ENCODE results near the gene ATP10A.

ATP10A gene

GRCh38 chr15:25847051-25847450, 16.1 kb downstream of the ATP10A start:
- no peak overlapping the region for H3K4me3 ChIP-seq (ENCODE audit: low read depth, low read length)
- TF ChIP-seq CTCF (IDR thresholded peaks at IDR 0.05; ENCODE audit: low read depth, low read length), result no peak

DNA sequence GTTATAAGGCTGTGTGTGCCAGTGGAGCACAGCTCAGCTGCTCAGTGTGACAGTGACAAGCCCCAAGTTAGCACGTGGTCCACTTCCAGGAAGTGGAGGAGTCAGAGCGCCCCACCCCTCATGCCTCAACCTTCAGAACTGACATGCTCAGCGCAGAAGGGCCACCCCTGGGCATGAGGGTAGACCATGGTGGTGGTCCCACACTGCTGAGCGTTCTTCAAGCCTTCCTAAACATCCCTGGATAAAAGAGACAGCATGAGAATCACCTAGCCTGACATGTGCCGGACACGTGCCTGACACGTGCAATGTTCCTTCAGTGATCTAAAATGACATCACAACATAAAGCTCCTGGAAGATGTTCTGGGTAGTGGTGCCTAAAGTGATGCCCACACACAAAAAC, 16.8 kb downstream of the ATP10A start:
- H3K4me3 ChIP-seq (ENCODE audit: low read depth, low read length), result no peak overlapping the region
- no peak for TF ChIP-seq CTCF (IDR thresholded peaks at IDR 0.05; ENCODE audit: low read depth, low read length)

DNA sequence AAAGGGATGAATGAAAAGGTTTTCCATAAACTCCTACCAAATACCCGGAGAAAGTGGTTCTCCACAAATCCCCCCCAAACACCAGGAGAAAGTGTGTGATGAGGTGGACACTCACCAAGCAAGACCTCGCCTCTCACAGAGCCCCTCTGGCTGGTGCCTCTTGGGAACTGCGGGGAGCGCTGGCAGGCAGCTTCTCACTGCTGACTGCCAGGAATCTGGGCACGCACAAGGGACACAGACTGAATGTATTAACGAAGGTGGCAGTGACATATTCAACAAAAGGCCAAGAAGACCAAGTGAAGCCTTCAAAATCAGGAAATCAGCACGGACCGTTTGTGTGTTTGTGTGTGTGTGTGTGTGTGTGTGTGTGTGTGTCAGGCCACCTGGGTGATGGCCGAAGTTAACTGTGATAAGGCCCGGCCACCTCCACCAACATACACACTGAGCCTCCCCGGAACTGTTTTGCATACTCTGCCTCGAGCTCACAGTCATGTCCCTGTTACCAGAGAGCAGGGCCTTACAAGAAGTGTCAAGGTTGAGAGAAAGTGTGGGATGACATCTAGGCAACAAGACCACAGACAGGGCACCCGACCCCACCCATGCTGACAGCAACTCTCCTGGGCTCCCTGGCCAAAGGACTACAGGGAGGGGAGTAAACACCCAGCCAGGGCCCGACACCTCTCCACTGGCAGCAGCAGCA, 18.0 kb downstream of the ATP10A start:
- TF ChIP-seq CTCF (IDR thresholded peaks at IDR 0.05; ENCODE audit: low read depth, low read length), result no peak

DNA sequence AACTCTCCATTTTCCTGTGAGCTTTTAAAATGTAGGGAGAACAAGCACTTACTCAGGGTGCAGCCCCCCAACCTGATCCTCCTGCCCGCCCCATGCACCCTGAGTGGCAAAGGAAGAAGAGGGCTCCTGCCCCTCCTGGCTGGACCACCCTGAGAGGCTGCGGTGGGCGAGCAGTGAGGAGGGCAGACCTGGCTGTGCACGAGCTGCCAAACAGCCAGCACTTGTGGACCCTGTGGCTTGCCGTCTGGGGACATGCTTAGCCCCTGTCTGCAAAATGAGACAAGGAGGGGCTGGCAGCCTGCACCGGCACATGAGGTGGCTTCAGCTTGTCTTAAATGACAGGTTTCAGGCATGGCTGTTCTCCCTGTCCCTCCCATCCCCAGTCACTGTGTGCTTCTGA, 18.6 kb downstream of the ATP10A start:
- no peak overlapping the region for H3K4me3 ChIP-seq (ENCODE audit: low read depth, low read length)
- no peak for TF ChIP-seq CTCF (IDR thresholded peaks at IDR 0.05; ENCODE audit: low read depth, low read length)

More for the DNA sequence above, 18.0 kb downstream of the ATP10A start:
- H3K4me3 ChIP-seq (ENCODE audit: low read depth, low read length), result no peak overlapping the region

GRCh38 chr15:25844076-25844475, 19.1 kb downstream of the ATP10A start:
- no peak overlapping the region for H3K4me3 ChIP-seq (ENCODE audit: low read depth, low read length)
- no peak for TF ChIP-seq CTCF (IDR thresholded peaks at IDR 0.05; ENCODE audit: low read depth, low read length)

DNA sequence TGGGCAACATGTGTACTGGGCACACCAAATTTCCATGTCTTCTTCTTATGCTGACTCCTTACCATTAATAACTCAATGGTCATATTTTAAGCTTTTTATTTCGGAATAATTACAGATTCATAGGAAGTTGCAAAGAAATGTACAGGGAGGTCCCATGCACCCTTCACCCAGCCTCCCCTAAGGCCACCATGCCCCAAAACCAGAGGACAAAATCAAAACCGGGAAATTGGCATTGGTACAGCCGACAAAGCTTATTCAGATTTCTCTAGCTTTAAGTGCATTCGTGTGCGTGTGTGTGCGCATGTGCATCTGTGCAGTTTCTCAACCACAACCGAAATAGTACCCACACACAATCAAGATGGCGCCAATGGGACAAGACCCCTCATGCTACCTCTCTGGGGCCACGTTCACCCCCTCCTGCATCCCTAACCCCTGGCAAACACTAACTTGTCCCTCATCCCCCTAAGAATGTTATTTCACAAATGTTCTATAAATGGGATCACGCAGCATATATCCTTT, 23.4 kb downstream of the ATP10A start:
- TF ChIP-seq CTCF (IDR thresholded peaks at IDR 0.05; ENCODE audit: low read depth, low read length), result no peak
- no peak overlapping the region for H3K4me3 ChIP-seq (ENCODE audit: low read depth, low read length)

DNA sequence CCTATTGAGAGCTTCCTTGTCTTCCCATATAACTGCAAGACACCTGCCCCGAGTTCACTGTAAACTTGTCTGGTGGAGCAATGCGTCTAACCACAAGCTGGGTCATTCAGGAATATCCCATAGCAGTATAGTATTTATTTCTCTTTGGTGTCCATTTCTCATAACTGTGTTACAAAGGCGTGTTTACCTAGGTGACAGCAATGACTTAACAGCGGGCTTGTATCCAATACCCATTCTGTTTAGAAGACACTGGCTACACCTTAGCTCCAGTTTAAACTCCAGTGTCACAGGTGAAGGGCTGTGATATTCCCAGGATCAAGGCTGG, 24.3 kb downstream of the ATP10A start:
- TF ChIP-seq CTCF (IDR thresholded peaks at IDR 0.05; ENCODE audit: low read depth, low read length), result no peak
- no peak overlapping the region for H3K4me3 ChIP-seq (ENCODE audit: low read depth, low read length)
